Lower lobe of right lung (tissue), 2 donors: ENCODE results near the gene ONECUT3. TPM values are rescaled to one million over a fixed set of nuclear protein-coding genes. Genes with fewer than 3 reads are reported as not detected.

ENCODE experiments used
- ATAC-seq, 2 donors: fragments of 200-7000 bp; cut with Tn5 transposase; one replicate each; pipeline ENCODE4 v1.9.1; 2020 to 2022; ENCODE audit warnings: mild to moderate bottlenecking in 2 of 2, moderate library complexity in 2 of 2
- DNase-seq: peaks from one replicate; pipeline ENCODE4 v3.0.0-alpha.2; 2020
- H3K27ac ChIP-seq: fragments of 200-600 bp; one replicate; pipeline ENCODE4 v1.8.0; 2022
- H3K27me3 ChIP-seq: fragments of 200-600 bp; one replicate; pipeline ENCODE4 v1.8.0; 2022; ENCODE audit warnings: low read depth
- H3K36me3 ChIP-seq: fragments of 200-600 bp; one replicate; pipeline ENCODE4 v1.8.0; 2022; ENCODE audit warnings: mild to moderate bottlenecking
- H3K4me1 ChIP-seq: fragments of 200-600 bp; one replicate; pipeline ENCODE4 v1.8.0; 2022
- H3K4me3 ChIP-seq: fragments of 200-600 bp; one replicate; pipeline ENCODE4 v1.8.0; 2022; ENCODE audit warnings: mild to moderate bottlenecking
- H3K9me3 ChIP-seq: fragments of 200-600 bp; one replicate; pipeline ENCODE4 v1.8.0; 2022
- intact Hi-C: fragments of 100-400 bp; cut with DNase I; formaldehyde crosslinking; loops from one replicate; pipeline ENCODE4 v1.11.0; 2022
- total RNA-seq: library from RNA; stranded (reverse); fragmentation: NEBNext Ultra II Directional; extraction: Animal tissue kit (Norgen Biotek cat#: 25700); gene quantifications from one replicate; pipeline ENCODE4 v1.2.1, GENCODE V29; 2021
- TF ChIP-seq, protein P1 (sequence below): fragments of 200-600 bp; IDR thresholded peaks from one replicate; pipeline ENCODE4 v1.8.0; 2022; ENCODE audit warnings: antibody characterized with exemption, mild to moderate bottlenecking
- donor health status: DM: no; HTN: yes; CAD: no; lungs with severe emphysema.

Gene ONECUT3
- total RNA-seq, 1 donor from 2014 or later, result not detected

DNA sequence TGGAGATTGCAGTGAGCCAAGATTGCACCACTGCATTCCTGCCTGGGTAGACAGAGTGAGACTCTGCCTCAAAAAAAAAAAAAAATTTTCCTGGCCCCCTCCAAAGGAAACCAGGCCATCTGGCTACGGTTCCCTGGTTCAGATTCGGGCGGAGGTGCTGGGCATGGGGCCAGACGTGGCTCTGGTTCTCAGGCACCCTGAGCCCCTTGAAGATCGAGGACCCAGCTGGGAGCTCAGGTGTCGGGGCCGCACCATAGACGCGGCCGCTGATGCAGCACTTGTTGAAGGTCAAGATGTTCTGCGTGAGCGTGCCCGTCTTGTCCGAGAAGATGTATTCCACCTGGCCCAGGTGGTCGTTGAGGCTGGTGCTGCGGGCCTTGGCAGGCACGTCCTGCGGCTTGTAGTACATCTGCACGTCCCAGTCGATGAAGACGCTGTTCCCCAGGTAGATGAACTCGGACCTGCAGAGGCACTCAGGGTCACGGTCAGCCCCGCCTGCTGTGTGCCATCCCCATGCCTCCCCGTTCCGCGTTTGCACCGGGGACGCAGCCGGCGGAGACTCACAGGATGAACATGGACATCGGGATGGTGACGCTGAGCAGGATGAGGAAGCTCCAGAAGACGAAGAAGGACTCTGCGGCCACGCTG lies 46.5 kb downstream of the ONECUT3 start:
- Histone ChIP-seq H3K4me3 (no peak overlapping the region), H3K4me1 (no peaks in the 10 kb centered on the region), H3K9me3 (no peaks in the 10 kb centered on the region), H3K36me3 (no peaks in the 10 kb centered on the region), H3K27ac (no peak overlapping the region), H3K27me3 (peaks cover 14% of the 10 kb centered on the region)
- intact Hi-C loops, result no loop called here
- DNase-seq (no peak), ATAC-seq (no peak)
- TF ChIP-seq, protein P1, sequence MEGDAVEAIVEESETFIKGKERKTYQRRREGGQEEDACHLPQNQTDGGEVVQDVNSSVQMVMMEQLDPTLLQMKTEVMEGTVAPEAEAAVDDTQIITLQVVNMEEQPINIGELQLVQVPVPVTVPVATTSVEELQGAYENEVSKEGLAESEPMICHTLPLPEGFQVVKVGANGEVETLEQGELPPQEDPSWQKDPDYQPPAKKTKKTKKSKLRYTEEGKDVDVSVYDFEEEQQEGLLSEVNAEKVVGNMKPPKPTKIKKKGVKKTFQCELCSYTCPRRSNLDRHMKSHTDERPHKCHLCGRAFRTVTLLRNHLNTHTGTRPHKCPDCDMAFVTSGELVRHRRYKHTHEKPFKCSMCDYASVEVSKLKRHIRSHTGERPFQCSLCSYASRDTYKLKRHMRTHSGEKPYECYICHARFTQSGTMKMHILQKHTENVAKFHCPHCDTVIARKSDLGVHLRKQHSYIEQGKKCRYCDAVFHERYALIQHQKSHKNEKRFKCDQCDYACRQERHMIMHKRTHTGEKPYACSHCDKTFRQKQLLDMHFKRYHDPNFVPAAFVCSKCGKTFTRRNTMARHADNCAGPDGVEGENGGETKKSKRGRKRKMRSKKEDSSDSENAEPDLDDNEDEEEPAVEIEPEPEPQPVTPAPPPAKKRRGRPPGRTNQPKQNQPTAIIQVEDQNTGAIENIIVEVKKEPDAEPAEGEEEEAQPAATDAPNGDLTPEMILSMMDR, result no peak

DNA sequence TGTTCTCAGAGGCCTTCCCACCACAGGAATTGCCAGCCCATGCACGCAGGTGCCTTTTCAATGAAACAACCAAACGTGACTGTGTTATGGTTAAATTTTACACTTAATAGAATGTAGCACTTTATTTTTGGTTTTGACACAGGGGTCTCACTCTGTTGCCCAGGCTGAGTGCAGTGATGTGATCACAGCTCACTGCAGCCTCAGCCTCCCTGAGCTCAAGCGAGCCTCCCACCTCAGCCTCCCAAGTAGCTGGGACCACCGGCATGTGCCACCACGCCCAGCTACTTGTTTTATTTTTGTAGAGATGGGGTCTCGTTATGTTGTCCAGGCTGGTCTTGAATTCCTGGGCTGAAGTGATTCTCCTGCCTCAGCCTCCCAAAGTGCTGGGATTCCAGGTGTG lies 51.6 kb downstream of the ONECUT3 start:
- H3K4me3 ChIP-seq, result no peak overlapping the region
- no peak for ATAC-seq
- H3K27ac ChIP-seq, result no peak overlapping the region
- no peak for DNase-seq
- no peaks in the 10 kb centered on the region for H3K27me3 ChIP-seq
- TF ChIP-seq, protein P1, result no peak
- no peaks in the 10 kb centered on the region for H3K4me1 ChIP-seq
- no peaks in the 10 kb centered on the region for H3K36me3 ChIP-seq
- no peaks in the 10 kb centered on the region for H3K9me3 ChIP-seq
- intact Hi-C loops, result no loop called here

DNA sequence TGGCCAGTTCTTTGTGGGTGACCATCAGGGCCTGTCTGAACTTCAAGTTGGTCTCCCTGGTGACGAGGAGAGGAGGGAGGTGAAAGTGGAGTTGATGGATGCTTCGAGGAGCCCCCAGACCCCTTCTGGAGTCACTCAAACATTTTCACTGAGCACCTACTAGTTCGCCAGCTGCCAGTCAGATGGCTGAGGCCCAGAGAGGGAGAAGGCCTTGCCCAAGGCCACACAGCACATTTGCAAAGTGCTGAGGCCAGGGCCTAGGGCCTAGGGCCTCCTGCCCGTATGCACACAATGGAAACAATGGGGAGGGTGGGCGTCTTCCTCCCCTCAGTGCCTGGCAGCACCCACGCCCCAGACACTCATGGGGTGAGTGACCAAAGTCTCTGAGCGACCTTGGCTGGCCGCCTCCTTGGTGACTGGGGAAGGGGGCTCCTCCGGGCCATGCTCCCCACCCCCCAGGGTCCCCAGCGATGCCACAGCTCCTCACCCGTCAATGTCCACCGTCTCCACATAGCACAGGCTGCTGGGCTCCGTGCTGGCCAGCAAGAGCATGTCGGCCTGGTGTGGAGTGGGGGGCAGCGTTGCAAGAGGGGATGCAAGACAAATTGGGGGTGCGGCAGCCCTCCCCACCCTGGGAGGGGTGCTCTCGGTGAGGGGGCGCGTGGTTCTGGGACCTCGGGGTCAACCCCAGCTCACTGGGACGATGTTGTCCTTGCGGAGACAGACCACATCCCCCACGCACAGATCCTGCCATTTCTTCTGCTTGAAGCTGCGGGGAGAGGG lies 52.3 kb downstream of the ONECUT3 start:
- no peaks in the 10 kb centered on the region for H3K27me3 ChIP-seq
- H3K4me3 ChIP-seq, result no peak overlapping the region
- no peaks in the 10 kb centered on the region for H3K36me3 ChIP-seq
- intact Hi-C loops, result no loop called here
- TF ChIP-seq, protein P1, result no peak
- H3K9me3 ChIP-seq, result no peaks in the 10 kb centered on the region
- H3K4me1 ChIP-seq, result no peaks in the 10 kb centered on the region
- no peak overlapping the region for H3K27ac ChIP-seq
- DNase-seq (no peak), ATAC-seq (no peak)

DNA sequence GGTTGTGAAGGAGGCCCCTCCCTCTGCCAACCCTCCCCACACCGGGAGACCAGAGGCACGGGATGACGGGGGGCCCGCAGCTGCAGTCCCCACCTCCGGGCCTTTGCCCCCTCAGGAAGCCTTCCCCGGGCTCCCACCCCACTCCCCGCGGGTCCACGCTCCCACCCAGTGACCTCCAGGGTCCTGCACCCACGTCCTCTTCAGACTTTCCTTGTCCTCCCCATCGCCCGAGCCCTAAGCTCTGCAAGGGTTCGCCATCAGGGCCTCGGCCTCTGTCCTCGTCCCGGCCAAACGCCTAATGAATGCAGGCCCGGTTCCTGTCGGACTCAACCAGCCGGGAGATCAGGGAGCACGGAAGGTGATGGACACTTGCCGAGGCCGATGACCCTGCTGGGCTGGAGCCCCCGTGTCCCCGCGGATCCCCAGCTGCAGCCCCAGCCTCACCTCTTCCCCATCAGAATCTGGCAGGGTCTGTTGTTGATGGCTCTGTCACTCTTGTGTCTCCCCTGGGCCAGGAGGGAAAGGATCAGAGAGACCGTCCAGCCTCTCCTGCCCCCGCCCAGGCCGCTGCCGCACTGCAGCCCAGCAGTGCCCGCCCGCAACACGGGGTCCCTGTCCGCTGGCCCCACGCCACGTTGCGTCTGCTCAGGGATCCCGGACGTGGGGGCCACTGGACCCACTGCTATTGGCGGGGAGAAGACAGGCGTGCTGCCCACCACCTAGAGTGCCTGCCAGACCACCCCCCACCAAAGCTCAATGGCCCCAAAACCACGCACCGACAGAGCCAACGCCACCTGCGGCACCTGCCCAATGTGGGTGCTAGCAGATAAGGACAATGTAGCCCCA lies 53.1 kb downstream of the ONECUT3 start:
- no peaks in the 10 kb centered on the region for H3K4me1 ChIP-seq
- TF ChIP-seq, protein P1, result no peak
- no peak overlapping the region for H3K4me3 ChIP-seq
- H3K36me3 ChIP-seq, result no peaks in the 10 kb centered on the region
- no peaks in the 10 kb centered on the region for H3K9me3 ChIP-seq
- H3K27me3 ChIP-seq, result no peaks in the 10 kb centered on the region
- DNase-seq (no peak), ATAC-seq (no peak)
- H3K27ac ChIP-seq, result no peak overlapping the region
- intact Hi-C loops, result no loop called here

DNA sequence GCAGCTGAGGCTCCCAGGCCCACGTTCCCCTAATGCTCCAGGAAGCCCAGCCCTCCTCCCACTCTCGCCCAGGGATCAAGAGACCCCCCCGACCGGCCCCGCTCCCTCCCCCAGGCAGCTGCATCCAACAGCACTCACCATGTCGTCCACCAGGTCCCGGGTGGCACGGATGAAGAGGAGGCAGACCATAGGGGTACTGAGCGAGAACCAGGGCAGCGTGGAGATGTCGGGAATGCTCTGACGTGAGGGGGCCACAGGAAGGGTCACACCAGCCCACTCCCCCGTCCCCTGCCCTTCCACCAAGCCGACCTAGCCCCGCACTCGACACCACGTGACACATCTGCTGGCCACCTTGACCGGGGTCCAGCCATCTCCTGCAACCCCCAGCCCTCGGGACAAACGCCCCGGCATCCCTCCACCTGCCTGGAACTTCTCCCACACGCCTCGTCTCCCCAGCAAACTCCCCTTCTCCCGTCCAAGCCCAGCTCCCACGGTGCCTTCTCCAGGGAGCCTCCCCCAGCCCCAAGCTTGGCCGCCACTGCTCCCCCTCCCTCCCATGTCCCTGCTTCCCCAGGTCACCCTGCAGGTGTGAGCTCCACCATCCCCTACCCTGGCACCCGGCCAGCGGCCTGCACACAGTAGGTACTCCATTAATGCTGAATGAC lies 53.9 kb downstream of the ONECUT3 start:
- TF ChIP-seq, protein P1, result no peak
- Histone ChIP-seq H3K27ac (no peak overlapping the region), H3K36me3 (no peaks in the 10 kb centered on the region), H3K9me3 (no peaks in the 10 kb centered on the region), H3K4me1 (no peaks in the 10 kb centered on the region), H3K27me3 (no peaks in the 10 kb centered on the region), H3K4me3 (no peak overlapping the region)
- intact Hi-C loops, result no loop called here
- no peak for ATAC-seq
- DNase-seq, result no peak
